Epidermal melanocyte (primary cell): Measurements from ENCODE around the gene ADAMTS2.

ENCODE experiments used
- DNase-seq: peaks from one replicate; pipeline ENCODE4 v3.0.0; 2011; ENCODE audit warnings: low spot score; ENCODE audit not compliant: insufficient read length

ADAMTS2 gene

GRCh38 chr5:179234563-179235135 is 110.6 kb downstream of the ADAMTS2 start:
- DNase-seq: no peak

GRCh38 chr5:179233909-179234562 is 111.2 kb downstream of the ADAMTS2 start:
- DNase-seq: no peak

GRCh38 chr5:179232091-179232735 is 113.0 kb downstream of the ADAMTS2 start:
- DNase-seq: no peak

GRCh38 chr5:179231309-179231708 is 114.0 kb downstream of the ADAMTS2 start:
- no peak for DNase-seq

- no peak for DNase-seq
Observed at GRCh38 chr5:179230061-179230461, 115.2 kb downstream of the ADAMTS2 start.

- no peak for DNase-seq
Observed at GRCh38 chr5:179229331-179229831, 115.9 kb downstream of the ADAMTS2 start.

GRCh38 chr5:179228341-179229121 is 116.7 kb downstream of the ADAMTS2 start:
- no peak for DNase-seq

- no peak for DNase-seq
Observed at GRCh38 chr5:179227580-179228311, 117.5 kb downstream of the ADAMTS2 start.

- no peak for DNase-seq
Observed at GRCh38 chr5:179227229-179227579, 118.1 kb downstream of the ADAMTS2 start.

- no peak for DNase-seq
Observed at GRCh38 chr5:179226696-179227095, 118.6 kb downstream of the ADAMTS2 start.

- DNase-seq: no peak
Observed at GRCh38 chr5:179225387-179225786, 119.9 kb downstream of the ADAMTS2 start.

GRCh38 chr5:179224741-179225140 is 120.5 kb downstream of the ADAMTS2 start:
- DNase-seq: no peak

GRCh38 chr5:179223961-179224360 is 121.3 kb downstream of the ADAMTS2 start:
- no peak for DNase-seq

- no peak for DNase-seq
Observed at GRCh38 chr5:179223528-179223927, 121.7 kb downstream of the ADAMTS2 start.

- no peak for DNase-seq
Observed at GRCh38 chr5:179222246-179223017, 122.8 kb downstream of the ADAMTS2 start.

GRCh38 chr5:179221877-179222220 is 123.4 kb downstream of the ADAMTS2 start:
- DNase-seq: no peak

- no peak for DNase-seq
Observed at GRCh38 chr5:179221196-179221876, 123.9 kb downstream of the ADAMTS2 start.

GRCh38 chr5:179220716-179221115 is 124.5 kb downstream of the ADAMTS2 start:
- no peak for DNase-seq

GRCh38 chr5:179219661-179220620 is 125.3 kb downstream of the ADAMTS2 start:
- no peak for DNase-seq
